Neural progenitor cell (in vitro differentiated cells): ENCODE measurements around the gene FBLN7.

Experiments used
- CTCF ChIP-seq: fragments of 200-600 bp; sonication (generic); IDR thresholded peaks from 2 replicates; pipeline ENCODE4 v1.5.1; 2017; ENCODE audit warnings: antibody characterized with exemption, mild to moderate bottlenecking
- EZH2 ChIP-seq: fragments of 200-600 bp; sonication (generic); IDR thresholded peaks from 2 replicates; pipeline ENCODE4 v1.6.1; 2017; ENCODE audit warnings: antibody characterized with exemption, mild to moderate bottlenecking, moderate library complexity

- TF ChIP-seq CTCF (no peak), EZH2 (no peak)
Observed at GRCh38 chr2:112155331-112156151, 17.4 kb downstream of the FBLN7 start.
